ENCODE results near the gene GFRA4.

Gene GFRA4

GRCh38 chr20:3663031-3663701 is at the start of gene GFRA4:
TSS of gene GFRA4 (minus strand) at chr20:3663399. CDS start at chr20:3663399, 0 bp downstream.
- no peak for FAIRE-seq

GRCh38 chr20:3712279-3712873 is 49.2 kb upstream of the GFRA4 start, which contains the start of gene SIGLEC1:
TSS of gene SIGLEC1 (minus strand) at chr20:3712600. CDS start at chr20:3707128, 5,472 bp downstream.
- FAIRE-seq, result no peak

GRCh38 chr20:3711484-3711941 is 48.3 kb upstream of the GFRA4 start:
- FAIRE-seq, result no peak

GRCh38 chr20:3710703-3711483 is 47.7 kb upstream of the GFRA4 start:
- FAIRE-seq, result no peak

DNA sequence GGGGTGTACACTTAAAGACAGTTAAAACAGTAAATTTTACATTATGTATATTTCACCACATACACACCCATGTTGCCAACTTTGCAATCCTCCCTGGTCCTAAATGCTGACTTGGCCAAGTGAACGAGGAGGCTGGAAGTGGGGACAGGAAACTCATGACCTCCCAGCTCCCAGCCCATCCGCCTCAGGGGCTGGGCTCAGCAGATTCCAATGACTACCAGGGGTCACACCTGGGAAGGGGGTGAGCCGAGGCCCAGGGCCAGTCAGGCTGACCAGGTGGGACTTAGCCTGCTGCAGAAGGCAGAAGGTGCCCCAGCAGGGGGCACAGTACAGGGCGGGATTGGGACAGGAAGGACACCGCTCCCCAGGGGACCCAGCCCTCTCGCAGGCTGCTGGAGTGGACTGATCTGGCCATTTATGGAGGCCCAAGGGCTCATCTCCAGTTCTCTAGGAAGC is 46.8 kb upstream of the GFRA4 start:
- no peak for FAIRE-seq

GRCh38 chr20:3707508-3707899 is 44.3 kb upstream of the GFRA4 start:
- no peak for FAIRE-seq

DNA sequence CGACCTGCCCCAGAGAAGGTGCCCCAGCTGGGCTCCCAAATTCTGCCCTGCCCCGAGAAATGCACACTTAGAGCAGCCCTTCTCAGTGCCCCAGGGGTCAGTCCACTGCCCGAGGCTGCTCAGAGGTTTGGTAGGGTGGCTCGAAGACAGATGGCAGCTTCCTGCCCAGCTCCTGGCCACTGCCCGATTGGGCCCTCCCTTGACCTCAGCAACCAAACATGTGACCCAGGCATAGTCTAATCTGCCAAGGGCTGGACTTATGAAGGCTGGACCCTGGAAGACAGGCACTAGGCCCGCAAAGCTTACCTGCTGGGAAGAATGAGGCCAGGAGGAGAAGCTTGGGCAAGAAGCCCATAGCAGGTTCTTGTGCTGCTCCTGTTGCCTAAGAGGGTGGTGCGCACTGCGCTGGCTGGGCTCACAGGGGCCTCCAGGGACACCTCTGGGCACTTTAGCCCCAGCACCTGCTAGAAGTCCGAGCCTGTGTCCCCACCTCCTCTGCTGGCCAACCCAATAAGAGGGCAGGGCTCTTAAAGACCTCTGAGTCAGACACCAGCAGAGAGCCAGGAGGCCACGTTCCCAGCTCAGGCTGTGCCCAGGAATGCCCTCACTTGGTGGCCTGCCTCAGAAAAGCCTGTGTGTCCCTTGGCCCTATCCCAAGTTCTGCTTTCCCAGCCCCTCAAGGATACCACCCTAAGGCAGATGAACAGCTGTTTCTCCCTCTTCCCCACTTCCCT is 43.7 kb upstream of the GFRA4 start:
- no peak for FAIRE-seq

- FAIRE-seq, result no peak
Observed at GRCh38 chr20:3705970-3706739, 43.0 kb upstream of the GFRA4 start.

DNA sequence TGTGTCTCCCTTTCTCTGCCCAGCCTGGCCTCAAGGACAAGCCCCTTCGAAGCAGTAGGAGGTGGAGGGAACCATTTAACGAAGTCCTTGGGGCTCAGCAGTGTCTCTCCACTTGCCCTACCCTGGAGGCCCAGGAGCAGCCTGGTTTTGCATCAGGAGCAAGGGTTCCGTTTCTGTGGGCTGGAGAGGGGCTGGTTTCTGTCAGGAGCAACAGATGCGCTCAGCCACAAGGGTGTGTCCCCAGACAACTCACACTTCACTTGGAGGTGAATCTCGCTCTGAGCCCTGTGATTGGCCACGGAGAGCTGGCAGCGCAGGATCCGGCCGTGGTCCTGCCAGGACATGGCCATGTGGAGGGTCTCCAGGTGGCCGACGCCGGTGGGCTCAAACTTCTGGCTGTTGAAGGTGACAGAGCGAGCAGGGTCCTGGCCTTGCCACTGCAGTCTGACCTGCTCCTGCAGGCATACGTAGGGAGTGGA is 42.3 kb upstream of the GFRA4 start:
- FAIRE-seq, result no peak

- no peak for FAIRE-seq
Observed at GRCh38 chr20:3704087-3704486, 40.9 kb upstream of the GFRA4 start.

- FAIRE-seq, result no peak
Observed at GRCh38 chr20:3702611-3703391, 39.6 kb upstream of the GFRA4 start.

GRCh38 chr20:3701061-3701998 is 38.1 kb upstream of the GFRA4 start:
- no peak for FAIRE-seq

- FAIRE-seq, result no peak
Observed at GRCh38 chr20:3699037-3699436, 35.8 kb upstream of the GFRA4 start.

GRCh38 chr20:3698591-3699001 is 35.4 kb upstream of the GFRA4 start:
- no peak for FAIRE-seq

GRCh38 chr20:3697588-3698305 is 34.5 kb upstream of the GFRA4 start:
- FAIRE-seq, result no peak

DNA sequence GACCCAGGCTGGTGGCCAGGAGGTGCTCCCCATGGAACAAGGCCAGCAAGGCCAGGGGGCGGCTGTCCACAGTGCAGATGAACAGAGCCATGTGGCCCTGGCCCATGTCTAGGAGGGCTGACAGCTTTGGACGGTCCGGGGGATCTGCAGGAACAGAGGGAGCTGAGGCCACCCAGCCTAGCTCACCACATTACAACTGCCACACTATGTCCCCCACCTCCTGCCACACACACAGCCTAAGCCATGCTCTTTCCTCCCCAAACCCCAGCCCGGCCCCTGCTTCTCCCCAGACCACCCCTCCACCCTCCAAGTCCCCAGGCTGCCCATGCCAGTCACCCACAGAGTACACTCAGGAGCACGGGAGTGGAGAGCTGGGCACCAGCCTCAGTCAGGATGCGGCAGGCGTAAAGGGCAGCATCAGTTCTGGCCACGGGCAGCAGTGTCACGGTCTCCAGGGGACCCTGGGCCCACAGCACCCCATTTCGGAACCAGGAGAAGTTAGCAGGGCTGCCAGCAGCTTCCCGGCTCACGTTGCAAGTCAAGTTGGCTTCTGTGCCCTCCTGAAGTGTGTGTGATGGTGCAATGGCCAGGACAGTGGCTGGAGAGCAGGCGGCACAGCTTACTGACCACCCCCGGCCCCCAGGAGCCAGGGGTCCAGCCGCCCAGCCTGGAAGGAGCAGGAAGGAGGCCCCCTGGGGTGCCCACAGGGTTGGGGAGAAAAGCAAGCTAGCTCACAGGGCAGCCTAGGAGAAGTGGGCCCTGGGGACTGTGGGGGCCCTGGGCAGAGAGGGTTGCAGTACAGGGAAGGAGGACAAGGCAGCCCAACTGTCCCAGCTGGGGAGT is 33.8 kb upstream of the GFRA4 start:
- no peak for FAIRE-seq

GRCh38 chr20:3696200-3696599 is 33.0 kb upstream of the GFRA4 start:
- no peak for FAIRE-seq

DNA sequence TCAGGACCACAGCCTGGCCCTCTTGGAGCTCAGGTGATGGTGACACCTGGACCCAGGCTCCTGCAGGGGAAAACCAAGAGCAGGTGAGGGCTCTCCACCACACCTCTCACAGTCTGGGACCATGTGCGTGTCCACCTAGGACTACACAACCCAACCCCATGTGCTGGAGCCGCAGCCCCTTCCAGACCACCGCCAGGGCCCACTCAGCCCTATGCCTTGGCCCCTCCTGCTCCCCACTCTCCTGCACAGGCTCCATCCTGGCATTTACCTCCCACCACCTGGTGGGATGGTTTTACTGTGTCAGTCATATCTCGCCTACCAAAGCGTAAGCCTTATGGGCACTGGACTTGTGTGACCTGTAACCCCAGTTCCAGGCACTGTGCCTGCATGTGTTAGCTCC is 31.7 kb upstream of the GFRA4 start:
- no peak for FAIRE-seq
